PC-3 (cell line): ENCODE results near the gene MAGI2. TPM values are rescaled to one million over a fixed set of nuclear protein-coding genes. Genes with fewer than 3 reads are reported as not detected.

Experiments used
- ATAC-seq: fragments of 200-7000 bp; cut with Tn5 transposase; 2 replicates; pipeline ENCODE4 v1.9.1; 2020; ENCODE audit warnings: mild to moderate bottlenecking, moderate library complexity
- BruUV-seq: library from RNA; stranded (reverse); fragments of 400-500 nt; replicated peaks from 2 replicates; lab custom pipeline; 2021; lab: Mats Ljungman, UMichigan
- CTCF ChIA-PET: fragments of 300-600 bp; sonication (Branson Sonifier 250); formaldehyde crosslinking; loops from one replicate; lab custom pipeline; 2022; ENCODE audit warnings: antibody characterized with exemption; lab: Charles Lee
- POLR2A ChIA-PET: fragments of 300-600 bp; sonication (Branson Sonifier 250); formaldehyde crosslinking; loops from one replicate; lab custom pipeline; 2022; ENCODE audit warnings: antibody characterized with exemption; ENCODE audit not compliant: unreplicated experiment; lab: Charles Lee
- DNase-seq: peaks from one replicate; pipeline ENCODE4 v3.0.0-alpha.2; 2015
- H2AFZ ChIP-seq: fragments of 300-600 bp; sonication (generic); 2 replicates; pipeline ENCODE4 v1.6.0; 2016; ENCODE audit warnings: antibody characterized with exemption, low read length
- H3F3A ChIP-seq: fragments of 300-600 bp; sonication (generic); one replicate; pipeline ENCODE4 v1.6.0; 2017; ENCODE audit warnings: antibody characterized with exemption, low read length, control low read depth, mild to moderate bottlenecking; ENCODE audit not compliant: unreplicated experiment
- H3K27ac ChIP-seq: fragments of 300-600 bp; sonication (generic); 2 replicates; pipeline ENCODE4 v1.5.1; 2016; ENCODE audit warnings: mild to moderate bottlenecking, low read length
- H3K27me3 ChIP-seq: fragments of 300-600 bp; sonication (generic); 2 replicates; pipeline ENCODE4 v1.6.1; 2016; ENCODE audit warnings: low read length, mixed read lengths
- H3K36me3 ChIP-seq: fragments of 300-600 bp; sonication (generic); 2 replicates; pipeline ENCODE4 v1.6.1; 2016; ENCODE audit warnings: low read depth, mixed run types, low read length, mixed read lengths
- H3K4me1 ChIP-seq: fragments of 300-600 bp; sonication (generic); 2 replicates; pipeline ENCODE4 v1.5.1; 2016; ENCODE audit warnings: low read length; ENCODE audit not compliant: insufficient read depth
- H3K4me2 ChIP-seq: fragments of 300-600 bp; sonication (generic); 2 replicates; pipeline ENCODE4 v1.6.0; 2016; ENCODE audit warnings: low read length
- H3K4me3 ChIP-seq: fragments of 300-600 bp; sonication (generic); 2 replicates; pipeline ENCODE4 v1.5.1; 2016; ENCODE audit warnings: mild to moderate bottlenecking, low read length, mixed read lengths
- H3K79me2 ChIP-seq: fragments of 300-600 bp; sonication (generic); 2 replicates; pipeline ENCODE4 v1.6.1; 2017; ENCODE audit warnings: low read length, mixed read lengths
- H3K9ac ChIP-seq: fragments of 300-600 bp; sonication (generic); 2 replicates; pipeline ENCODE4 v1.6.0; 2016; ENCODE audit warnings: mild to moderate bottlenecking, low read length
- H3K9me2 ChIP-seq: fragments of 300-600 bp; sonication (generic); replicated peaks from 2 replicates; pipeline ENCODE4 v1.6.1; 2016; ENCODE audit warnings: mixed run types, low read length, mixed read lengths
- H3K9me3 ChIP-seq: fragments of 300-600 bp; sonication (generic); 2 replicates; pipeline ENCODE4 v1.6.1; 2016; ENCODE audit warnings: low read length, mixed read lengths
- H4K20me1 ChIP-seq: fragments of 300-600 bp; sonication (generic); 2 replicates; pipeline ENCODE4 v1.6.1; 2016; ENCODE audit warnings: low read length, mixed read lengths
- CTCF ChIP-seq: fragments of 300-600 bp; sonication (generic); conservative IDR thresholded peaks from 2 replicates; pipeline ENCODE4 v1.5.1; 2017; ENCODE audit warnings: antibody characterized with exemption, low read depth, mild to moderate bottlenecking, low read length
- EZH2 ChIP-seq: fragments of 300-600 bp; sonication (generic); IDR thresholded peaks from one replicate; pipeline ENCODE4 v1.6.1; 2017; ENCODE audit warnings: antibody characterized with exemption, mild to moderate bottlenecking, low read length; ENCODE audit not compliant: unreplicated experiment
- EZH2phosphoT487 ChIP-seq: fragments of 300-600 bp; sonication (generic); IDR thresholded peaks from 2 replicates; pipeline ENCODE4 v1.6.1; 2018; ENCODE audit warnings: mild to moderate bottlenecking, antibody characterized with exemption, low read length, borderline replicate concordance
- intact Hi-C: fragments of 100-400 bp; cut with micrococcal nuclease; formaldehyde crosslinking; loops from 2 replicates; pipeline ENCODE4 v1.9.0; 2023
- total RNA-seq: library from RNA; depleted of rRNA; stranded (reverse); fragments of >200 nt; gene quantifications from 2 replicates; pipeline ENCODE4 v1.2.3, GENCODE V29; 2014

MAGI2 gene
- total RNA-seq, 1 experiment from 2014 or later: not detected

GRCh38 chr7:79055722-79056415, 397.6 kb downstream of the MAGI2 start:
- ChIA-PET POLR2A (interaction anchor here (0.5 kb wide), 1 partner anchor 718 kb away, joined by 5 read pairs; no protein-coding TSS in a partner anchor), CTCF (no interaction called here)
- peak; percentile 15; the same call in 1 of the 2 replicates for ATAC-seq
- Histone ChIP-seq H3K36me3 (no peaks in the 10 kb centered on the region), H3K79me2 (no peaks in the 10 kb centered on the region), H3K4me2 (peak overlapping the region; percentile 8; the same call in 1 of the 2 replicates), H3K4me3 (no peak overlapping the region), H3F3A (no peaks in the 10 kb centered on the region), H3K27me3 (no peaks in the 10 kb centered on the region), H3K9me3 (no peaks in the 10 kb centered on the region), H2AFZ (no peak overlapping the region), H3K27ac (no peak overlapping the region), H3K9ac (no peak overlapping the region), H3K4me1 (peaks cover 10% of the 10 kb centered on the region; the same call in 1 of the 2 replicates), H3K9me2 (no peaks in the 10 kb centered on the region), H4K20me1 (no peaks in the 10 kb centered on the region)
- DNase-seq: peak; percentile 84
- intact Hi-C loops: loop anchor here (5.0 kb wide), 1 partner anchor 324 kb away; no protein-coding TSS in a partner anchor
- no TSS peak for BruUV-seq
- TF ChIP-seq EZH2phosphoT487 (no peak), CTCF (no peak)

DNA sequence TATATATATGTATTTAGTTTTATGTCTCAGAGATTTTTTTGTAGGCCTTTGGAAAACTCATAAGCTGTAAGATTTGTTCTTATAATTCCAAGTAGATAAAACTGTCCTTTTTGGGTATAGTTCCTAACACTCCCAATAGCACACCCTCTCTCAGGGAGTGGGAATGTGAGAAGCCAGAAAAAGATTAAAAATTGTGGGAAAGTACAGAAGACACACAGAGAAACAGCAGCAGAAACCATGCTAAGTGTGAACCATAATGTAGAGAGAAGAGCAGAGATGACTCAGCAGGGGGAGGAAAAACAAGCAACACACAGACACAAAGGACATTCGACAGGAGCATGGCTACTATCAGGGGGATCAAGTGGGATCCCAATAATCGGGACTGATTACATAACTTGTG, 401.6 kb downstream of the MAGI2 start:
- no peak overlapping the region for H3K27ac ChIP-seq
- H3K36me3 ChIP-seq: no peaks in the 10 kb centered on the region
- no peaks in the 10 kb centered on the region for H3K79me2 ChIP-seq
- H3K4me3 ChIP-seq: no peak overlapping the region
- no peaks in the 10 kb centered on the region for H4K20me1 ChIP-seq
- H3K4me1 ChIP-seq: peaks cover 10% of the 10 kb centered on the region; the same call in 1 of the 2 replicates
- no peak overlapping the region for H2AFZ ChIP-seq
- no peaks in the 10 kb centered on the region for H3F3A ChIP-seq
- TF ChIP-seq CTCF (no peak), EZH2phosphoT487 (no peak), EZH2 (no peak)
- POLR2A ChIA-PET: no interaction called here
- H3K4me2 ChIP-seq: no peak overlapping the region
- H3K9me3 ChIP-seq: no peaks in the 10 kb centered on the region
- ATAC-seq (no peak), DNase-seq (no peak)
- intact Hi-C loops: no loop called here
- no TSS peak for BruUV-seq
- CTCF ChIA-PET: no interaction called here
- no peaks in the 10 kb centered on the region for H3K9me2 ChIP-seq
- H3K9ac ChIP-seq: no peak overlapping the region
- no peaks in the 10 kb centered on the region for H3K27me3 ChIP-seq

DNA sequence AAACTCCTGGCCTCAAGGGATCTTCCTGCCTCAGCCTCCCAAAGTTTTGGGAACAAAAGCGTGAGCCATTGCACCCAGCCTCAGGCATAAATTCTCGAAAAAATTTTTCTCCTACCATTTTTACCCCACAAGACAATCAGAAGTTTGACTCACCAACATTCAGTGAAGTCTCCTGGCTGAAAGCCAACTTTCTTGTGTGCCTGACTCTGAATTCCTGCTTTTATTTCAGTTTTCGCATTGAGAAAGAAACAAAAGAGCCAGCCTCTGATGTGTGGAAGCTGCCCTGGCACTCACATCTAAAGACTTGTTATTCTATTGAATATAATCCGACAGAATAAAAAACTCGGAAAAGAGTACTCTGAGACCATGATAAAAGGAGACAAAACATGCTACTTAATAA, 402.9 kb downstream of the MAGI2 start:
- no peak for ATAC-seq
- no peak for TF ChIP-seq EZH2phosphoT487
- TF ChIP-seq CTCF: no peak
- TF ChIP-seq EZH2: no peak
- H3F3A ChIP-seq: no peaks in the 10 kb centered on the region
- peaks cover under 1% of the 10 kb centered on the region; the same call in 1 of the 2 replicates for H3K4me1 ChIP-seq
- no TSS peak for BruUV-seq
- POLR2A ChIA-PET: no interaction called here
- DNase-seq: peak; percentile 70
- H3K4me2 ChIP-seq: no peak overlapping the region
- H3K9ac ChIP-seq: no peak overlapping the region
- CTCF ChIA-PET: no interaction called here
- no peaks in the 10 kb centered on the region for H4K20me1 ChIP-seq
- H3K4me3 ChIP-seq: no peak overlapping the region
- H3K9me3 ChIP-seq: no peaks in the 10 kb centered on the region
- H2AFZ ChIP-seq: no peak overlapping the region
- no peaks in the 10 kb centered on the region for H3K9me2 ChIP-seq
- H3K36me3 ChIP-seq: no peaks in the 10 kb centered on the region
- H3K79me2 ChIP-seq: no peaks in the 10 kb centered on the region
- intact Hi-C loops: no loop called here
- no peak overlapping the region for H3K27ac ChIP-seq
- no peaks in the 10 kb centered on the region for H3K27me3 ChIP-seq
